Brain microvascular endothelial cell (primary cell): ENCODE measurements around the gene KCND1.

ENCODE experiments used
- DNase-seq: peaks from one replicate; pipeline ENCODE4 v3.0.0-alpha.2; 2020
- H3K27ac ChIP-seq: fragments of 250-450 bp; sonication (Bioruptor Pico); 2 replicates; pipeline ENCODE4 v1.5.1; 2020; ENCODE audit warnings: mild to moderate bottlenecking, moderate library complexity
- H3K27me3 ChIP-seq: fragments of 250-450 bp; sonication (Bioruptor Pico); replicated peaks from 2 replicates; pipeline ENCODE4 v1.5.1; 2020; ENCODE audit warnings: mild to moderate bottlenecking
- H3K36me3 ChIP-seq: fragments of 250-450 bp; sonication (Bioruptor Pico); replicated peaks from 2 replicates; pipeline ENCODE4 v1.5.1; 2020; ENCODE audit warnings: mild to moderate bottlenecking
- H3K4me3 ChIP-seq: 2 replicates; pipeline ENCODE4 v1.5.1; 2011; ENCODE audit warnings: low read depth, mild to moderate bottlenecking, control low read depth, low read length, moderate library complexity
- CTCF ChIP-seq: IDR thresholded peaks from 2 replicates; pipeline ENCODE4 v1.5.1; 2011; ENCODE audit warnings: low read depth, mild to moderate bottlenecking, moderate library complexity, low read length, control low read depth, inconsistent platforms; ENCODE audit errors: missing control alignments
- in situ Hi-C: cut with HindIII; loops from 2 replicates; pipeline ENCODE4 v1.10.0; 2017; ENCODE audit warnings: low sequenced_read_pairs, low pct_ligation_motif_present

Gene KCND1

GRCh38 chrX:48978226-48978625 is 6.6 kb upstream of the KCND1 start:
- Histone ChIP-seq H3K36me3 (peaks cover 6% of the 10 kb centered on the region), H3K27ac (no peak overlapping the region), H3K27me3 (no peaks in the 10 kb centered on the region), H3K4me3 (no peak overlapping the region)
- in situ Hi-C loops = no loop called here
- no peak for TF ChIP-seq CTCF
- no peak for DNase-seq

- H3K4me3 ChIP-seq = no peak overlapping the region
- no peak overlapping the region for H3K27ac ChIP-seq
- no peaks in the 10 kb centered on the region for H3K36me3 ChIP-seq
- in situ Hi-C loops = no loop called here
- H3K27me3 ChIP-seq = no peaks in the 10 kb centered on the region
- no peak for DNase-seq
- TF ChIP-seq CTCF = no peak
Measured at GRCh38 chrX:48976086-48976485, 4.4 kb upstream of the KCND1 start.

GRCh38 chrX:48975541-48975940 is 3.9 kb upstream of the KCND1 start:
- DNase-seq = no peak
- Histone ChIP-seq H3K4me3 (no peak overlapping the region), H3K27me3 (no peaks in the 10 kb centered on the region), H3K36me3 (no peaks in the 10 kb centered on the region), H3K27ac (no peak overlapping the region)
- no peak for TF ChIP-seq CTCF
- in situ Hi-C loops = no loop called here

- DNase-seq = no peak
- no peaks in the 10 kb centered on the region for H3K27me3 ChIP-seq
- H3K36me3 ChIP-seq = no peaks in the 10 kb centered on the region
- no peak for TF ChIP-seq CTCF
- in situ Hi-C loops = no loop called here
- H3K4me3 ChIP-seq = no peak overlapping the region
- no peak overlapping the region for H3K27ac ChIP-seq
Measured at GRCh38 chrX:48975041-48975440, 3.4 kb upstream of the KCND1 start.

GRCh38 chrX:48974574-48974973 is 2.9 kb upstream of the KCND1 start:
- Histone ChIP-seq H3K27ac (no peak overlapping the region), H3K36me3 (no peaks in the 10 kb centered on the region), H3K4me3 (no peak overlapping the region), H3K27me3 (no peaks in the 10 kb centered on the region)
- in situ Hi-C loops = no loop called here
- no peak for TF ChIP-seq CTCF
- no peak for DNase-seq

- Histone ChIP-seq H3K27ac (no peak overlapping the region), H3K4me3 (no peak overlapping the region), H3K27me3 (no peaks in the 10 kb centered on the region), H3K36me3 (no peaks in the 10 kb centered on the region)
- in situ Hi-C loops = no loop called here
- no peak for DNase-seq
- no peak for TF ChIP-seq CTCF
Measured at GRCh38 chrX:48974033-48974432, 2.4 kb upstream of the KCND1 start.
